GM19239 (cell line): ENCODE data around the gene SNRNP48.
A peak's percentile ranks its signal among the peaks of the same experiment; 100 is the strongest.

Source experiments
- DNase-seq: peaks from one replicate; pipeline ENCODE4 v3.0.0; 2011; ENCODE audit warnings: low spot score; ENCODE audit not compliant: insufficient read length
- FAIRE-seq: peaks from 2 replicates; lab custom pipeline; 2011; peaks lifted over from hg19 to GRCh38; lab: Jason Lieb, UNC

The SNRNP48 gene

GRCh38 chr6:7636151-7636550 lies 46.2 kb downstream of the SNRNP48 start:
- FAIRE-seq (no peak), DNase-seq (no peak)

- FAIRE-seq: no peak
Measured at GRCh38 chr6:7637533-7637932, 47.5 kb downstream of the SNRNP48 start.

GRCh38 chr6:7639427-7639826 lies 49.4 kb downstream of the SNRNP48 start:
- no peak for FAIRE-seq
- DNase-seq: no peak

More at GRCh38 chr6:7637533-7637932, 47.5 kb downstream of the SNRNP48 start:
- DNase-seq: no peak

- DNase-seq: no peak
- FAIRE-seq: no peak
Measured at GRCh38 chr6:7640016-7640415, 50.0 kb downstream of the SNRNP48 start.

- FAIRE-seq: no peak
- no peak for DNase-seq
Measured at GRCh38 chr6:7640607-7641577, 50.9 kb downstream of the SNRNP48 start.

- FAIRE-seq (no peak), DNase-seq (no peak)
Measured at GRCh38 chr6:7642791-7643190, 52.8 kb downstream of the SNRNP48 start.

GRCh38 chr6:7644417-7644816 lies 54.4 kb downstream of the SNRNP48 start:
- DNase-seq (no peak), FAIRE-seq (no peak)

GRCh38 chr6:7646394-7646793 lies 56.4 kb downstream of the SNRNP48 start:
- FAIRE-seq: no peak
- no peak for DNase-seq

GRCh38 chr6:7647504-7647903 lies 57.5 kb downstream of the SNRNP48 start:
- peak; percentile 66 for FAIRE-seq
- no peak for DNase-seq

- FAIRE-seq (no peak), DNase-seq (no peak)
Measured at GRCh38 chr6:7649037-7649810, 59.2 kb downstream of the SNRNP48 start.

- no peak for FAIRE-seq
- DNase-seq: no peak
Measured at GRCh38 chr6:7650878-7651277, 60.9 kb downstream of the SNRNP48 start.

GRCh38 chr6:7652957-7653356 lies 63.0 kb downstream of the SNRNP48 start:
- DNase-seq: no peak
- no peak for FAIRE-seq

- no peak for FAIRE-seq
- no peak for DNase-seq
Measured at GRCh38 chr6:7656355-7656754, 66.4 kb downstream of the SNRNP48 start.

GRCh38 chr6:7658543-7658942 lies 68.5 kb downstream of the SNRNP48 start:
- DNase-seq: no peak
- no peak for FAIRE-seq

- no peak for DNase-seq
- FAIRE-seq: no peak
Measured at GRCh38 chr6:7661364-7661763, 71.4 kb downstream of the SNRNP48 start.
